Effector memory CD4-positive, alpha-beta T cell (primary cell): ENCODE measurements around the gene ZNF565.
"Not testable (repeated sequence)": the region's sequence is repeated elsewhere in the genome, so short reads cannot be mapped to it uniquely, and the experiment has no call there.

Experiments used
- DNase-seq, 3 donors: peaks; one replicate each; pipeline ENCODE4 v3.0.0-alpha.2; 2020
- H3K27ac ChIP-seq: 2 replicates; pipeline ENCODE4 v1.7.0; 2013; ENCODE audit warnings: mild to moderate bottlenecking, low read length, moderate library complexity; ENCODE audit not compliant: insufficient read depth, poor library complexity, severe bottlenecking
- H3K27me3 ChIP-seq: replicated peaks from 2 replicates; pipeline ENCODE4 v1.7.0; 2013; ENCODE audit warnings: mild to moderate bottlenecking, low read length; ENCODE audit not compliant: insufficient read depth, control insufficient read depth, poor library complexity, severe bottlenecking
- H3K36me3 ChIP-seq: 2 replicates; pipeline ENCODE4 v1.7.0; 2013; ENCODE audit warnings: mild to moderate bottlenecking, low read length, moderate library complexity; ENCODE audit not compliant: control insufficient read depth, insufficient read depth
- H3K4me1 ChIP-seq: 2 replicates; pipeline ENCODE4 v1.7.0; 2013; ENCODE audit warnings: low read length, mild to moderate bottlenecking; ENCODE audit not compliant: control insufficient read depth, insufficient read depth, poor library complexity, severe bottlenecking
- H3K4me3 ChIP-seq: 2 replicates; pipeline ENCODE4 v1.7.0; 2013; ENCODE audit warnings: low read length, low read depth, mild to moderate bottlenecking; ENCODE audit not compliant: insufficient read depth, poor library complexity, severe bottlenecking
- H3K9me3 ChIP-seq: 2 replicates; pipeline ENCODE4 v1.7.0; 2013; ENCODE audit warnings: mild to moderate bottlenecking, low read length, moderate library complexity; ENCODE audit not compliant: control insufficient read depth

ZNF565 gene

DNA sequence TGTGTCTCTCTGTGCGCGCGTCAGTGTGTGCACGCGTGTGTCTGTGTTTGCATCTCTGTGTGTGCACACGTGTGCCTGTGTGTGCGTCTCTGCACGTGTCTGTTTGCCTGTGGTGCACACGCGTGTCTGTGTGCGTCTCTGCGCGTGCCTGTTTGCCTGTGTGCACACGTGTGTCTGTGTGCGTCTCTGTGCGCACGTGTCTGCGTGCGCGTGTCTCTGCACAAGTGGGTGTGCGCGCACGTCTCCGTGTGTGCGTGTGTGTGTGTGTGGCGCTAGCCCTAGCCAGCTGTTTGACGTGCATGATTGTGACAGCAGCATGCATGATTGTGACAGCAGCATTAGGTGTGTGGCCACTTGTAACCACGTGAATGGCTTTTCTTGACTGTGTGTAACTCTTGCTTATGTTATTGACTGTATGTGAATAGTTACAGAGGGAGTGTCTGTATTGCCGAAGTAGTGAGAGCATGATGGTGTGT lies 31.6 kb upstream of the ZNF565 start:
- no peak for DNase-seq

DNA sequence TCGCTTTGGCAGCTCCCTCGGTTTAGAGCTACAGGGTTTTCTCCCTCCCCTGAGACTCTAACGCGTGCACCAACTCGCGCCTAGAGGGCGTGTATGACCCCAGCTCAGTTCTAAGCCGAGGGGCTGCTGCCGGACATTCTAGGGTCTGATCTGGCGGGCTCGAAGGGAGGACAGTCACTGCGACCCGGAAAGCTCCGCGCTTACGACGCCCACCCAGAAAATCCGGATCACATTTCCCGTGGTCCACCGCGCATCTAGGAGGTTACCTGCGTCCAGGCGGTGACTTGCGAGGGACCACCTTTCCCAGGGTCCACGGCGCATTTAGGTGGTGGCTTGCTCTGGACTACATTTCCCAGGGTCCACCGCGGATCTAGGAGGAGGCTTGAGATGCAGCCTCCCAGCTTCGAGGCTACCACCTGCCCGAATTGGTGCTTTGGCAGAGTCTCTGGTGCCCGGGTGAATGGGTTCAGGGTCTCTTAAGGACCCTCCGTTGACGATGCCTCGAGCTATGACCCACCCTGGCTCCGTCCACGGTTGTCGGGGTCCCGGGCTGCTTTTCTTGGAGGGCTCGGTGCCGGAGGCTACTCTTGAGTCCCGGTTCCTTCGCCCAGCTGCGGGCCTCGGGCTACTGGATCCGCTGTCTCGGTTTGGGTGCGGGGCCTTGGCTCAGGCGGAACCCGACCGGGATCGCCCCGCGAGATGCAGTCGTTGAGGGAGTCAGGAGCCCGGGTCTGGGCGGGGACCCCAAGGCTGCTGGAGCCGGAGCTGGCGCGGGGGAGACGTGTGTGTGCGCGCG lies 30.9 kb upstream of the ZNF565 start:
- Histone ChIP-seq H3K9me3 (peaks cover 3% of the 10 kb centered on the region), H3K4me3 (no peak overlapping the region), H3K36me3 (no peaks in the 10 kb centered on the region), H3K4me1 (no peaks in the 10 kb centered on the region), H3K27me3 (no peaks in the 10 kb centered on the region), H3K27ac (no peak overlapping the region)
- no peak for DNase-seq

More for the DNA sequence above, 31.6 kb upstream of the ZNF565 start:
- Histone ChIP-seq H3K9me3 (peaks cover 3% of the 10 kb centered on the region), H3K4me1 (no peaks in the 10 kb centered on the region), H3K27me3 (no peaks in the 10 kb centered on the region), H3K27ac (no peak overlapping the region), H3K36me3 (no peaks in the 10 kb centered on the region), H3K4me3 (no peak overlapping the region)

DNA sequence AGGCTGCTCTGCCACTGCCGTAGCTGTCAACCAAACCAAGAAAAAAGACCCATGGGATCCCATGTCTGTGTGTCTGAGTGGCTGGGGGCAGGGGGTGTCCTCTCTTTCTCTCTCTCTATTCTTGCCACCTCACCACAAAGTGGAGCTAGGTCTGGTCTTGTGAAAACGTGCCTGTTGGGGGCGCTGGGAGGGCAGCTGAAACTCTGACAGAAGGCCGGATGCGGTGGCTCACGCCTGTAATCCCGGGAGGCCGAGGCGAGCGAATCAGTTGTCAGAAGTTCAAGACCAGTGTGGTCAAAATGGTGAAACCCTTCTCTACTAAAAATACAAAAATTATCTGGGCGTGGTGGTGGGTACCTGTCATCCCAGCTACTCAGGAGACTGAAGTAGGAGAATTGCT lies 29.6 kb upstream of the ZNF565 start:
- H3K27me3 ChIP-seq, result no peaks in the 10 kb centered on the region
- DNase-seq, result no peak
- no peaks in the 10 kb centered on the region for H3K4me1 ChIP-seq
- no peak overlapping the region for H3K4me3 ChIP-seq
- peaks cover 8% of the 10 kb centered on the region for H3K9me3 ChIP-seq
- H3K27ac ChIP-seq, result no peak overlapping the region
- H3K36me3 ChIP-seq, result no peaks in the 10 kb centered on the region

DNA sequence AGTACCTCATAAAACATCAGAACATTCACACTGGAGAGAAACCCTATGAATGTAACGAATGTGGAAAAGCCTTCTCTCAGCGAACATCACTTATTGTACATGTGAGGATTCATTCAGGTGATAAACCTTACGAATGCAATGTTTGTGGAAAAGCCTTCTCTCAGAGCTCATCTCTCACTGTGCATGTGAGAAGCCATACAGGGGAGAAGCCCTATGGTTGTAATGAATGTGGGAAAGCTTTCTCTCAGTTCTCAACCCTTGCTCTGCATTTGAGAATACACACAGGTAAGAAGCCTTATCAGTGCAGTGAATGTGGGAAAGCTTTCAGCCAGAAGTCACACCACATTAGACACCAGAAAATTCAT lies 22.5 kb upstream of the ZNF565 start:
- Histone ChIP-seq H3K27ac (no peak overlapping the region), H3K27me3 (no peaks in the 10 kb centered on the region), H3K9me3 (peaks cover 59% of the 10 kb centered on the region), H3K4me1 (no peaks in the 10 kb centered on the region), H3K4me3 (no peak overlapping the region), H3K36me3 (peaks cover 53% of the 10 kb centered on the region)
- DNase-seq, result no peak

DNA sequence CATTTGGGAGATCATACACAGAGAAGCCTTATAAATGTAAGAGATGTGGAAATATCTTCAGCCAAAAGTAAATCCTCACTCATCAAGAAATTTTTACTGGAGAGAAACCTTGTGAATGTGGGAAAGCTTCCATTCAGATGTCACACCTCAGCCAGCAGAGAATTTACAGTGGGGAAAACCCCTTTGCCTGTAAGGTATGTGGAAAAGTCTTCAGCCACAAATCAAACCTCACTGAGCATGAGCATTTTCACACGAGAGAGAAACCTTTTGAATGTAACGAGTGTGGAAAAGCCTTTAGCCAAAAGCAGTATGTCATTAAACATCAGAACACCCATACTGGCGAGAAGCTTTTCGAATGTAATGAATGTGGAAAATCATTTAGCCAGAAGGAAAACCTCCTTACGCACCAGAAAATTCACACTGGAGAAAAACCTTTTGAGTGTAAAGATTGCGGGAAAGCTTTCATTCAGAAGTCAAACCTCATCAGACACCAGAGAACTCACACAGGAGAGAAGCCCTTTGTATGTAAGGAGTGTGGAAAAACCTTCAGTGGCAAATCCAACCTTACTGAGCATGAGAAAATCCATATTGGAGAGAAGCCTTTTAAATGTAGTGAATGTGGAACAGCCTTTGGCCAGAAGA lies 22.0 kb upstream of the ZNF565 start:
- Histone ChIP-seq H3K36me3 (peaks cover 58% of the 10 kb centered on the region), H3K4me3 (no peak overlapping the region)

DNA sequence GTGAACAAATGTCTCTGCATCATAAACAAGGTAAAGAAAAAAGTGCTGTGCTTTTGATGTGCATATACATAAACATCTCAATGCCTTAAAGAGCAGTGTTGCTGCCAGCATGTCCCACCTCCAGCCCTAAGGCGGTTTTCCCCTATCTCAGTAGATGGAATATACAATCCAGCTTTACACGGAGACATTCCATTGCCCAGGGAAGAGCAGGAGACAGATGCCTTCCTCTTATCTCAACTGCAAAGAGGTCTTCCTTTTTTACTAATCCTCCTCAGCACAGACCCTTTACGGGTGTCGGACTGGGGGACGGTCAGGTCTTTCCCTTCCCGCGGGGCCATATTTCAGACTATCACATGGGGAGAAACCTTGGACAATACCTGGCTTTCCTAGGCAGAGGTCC lies 19.2 kb upstream of the ZNF565 start:
- H3K27ac ChIP-seq, H3K4me1 ChIP-seq, H3K4me3 ChIP-seq, DNase-seq, H3K27me3 ChIP-seq: not testable (repeated sequence)
- H3K9me3 ChIP-seq, result peaks cover 50% of the 10 kb centered on the region
- peaks cover 86% of the 10 kb centered on the region for H3K36me3 ChIP-seq

More for the DNA sequence above, 22.0 kb upstream of the ZNF565 start:
- Histone ChIP-seq H3K4me1 (no peaks in the 10 kb centered on the region), H3K9me3 (peaks cover 59% of the 10 kb centered on the region), H3K27ac (no peak overlapping the region), H3K27me3 (no peaks in the 10 kb centered on the region)
- no peak for DNase-seq

- H3K27me3 ChIP-seq, result no peaks in the 10 kb centered on the region
- H3K27ac ChIP-seq, result no peak overlapping the region
- DNase-seq, result no peak
- no peak overlapping the region for H3K4me3 ChIP-seq
- peaks cover 68% of the 10 kb centered on the region for H3K36me3 ChIP-seq
- no peaks in the 10 kb centered on the region for H3K4me1 ChIP-seq
- H3K9me3 ChIP-seq, result no peaks in the 10 kb centered on the region
These were observed 10.9 kb upstream of the ZNF565 start for GRCh38 chr19:36225219-36225892.

DNA sequence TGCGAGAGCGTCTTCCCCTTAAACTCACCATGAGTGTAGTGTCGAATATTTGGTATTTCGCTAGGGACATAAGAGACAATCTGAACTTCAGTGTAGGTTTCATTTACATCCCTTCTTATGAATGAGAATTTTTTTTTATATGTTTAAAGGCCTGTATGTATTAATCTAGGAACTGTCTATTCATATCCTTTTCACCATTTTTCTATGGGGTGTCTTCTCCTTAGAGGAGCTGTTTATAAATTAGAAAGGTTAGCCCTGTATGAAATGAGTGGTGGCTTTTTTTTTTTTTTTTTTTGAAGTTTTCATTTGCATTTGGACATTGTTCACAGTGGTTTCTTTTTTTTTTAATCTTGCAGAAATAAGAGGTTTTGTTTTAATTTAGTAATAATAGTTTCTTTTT lies 8.0 kb upstream of the ZNF565 start:
- Histone ChIP-seq H3K9me3 (no peaks in the 10 kb centered on the region), H3K27me3 (no peaks in the 10 kb centered on the region), H3K36me3 (peaks cover 51% of the 10 kb centered on the region), H3K4me3 (no peak overlapping the region), H3K27ac (no peak overlapping the region), H3K4me1 (no peaks in the 10 kb centered on the region)
- DNase-seq, result no peak

DNA sequence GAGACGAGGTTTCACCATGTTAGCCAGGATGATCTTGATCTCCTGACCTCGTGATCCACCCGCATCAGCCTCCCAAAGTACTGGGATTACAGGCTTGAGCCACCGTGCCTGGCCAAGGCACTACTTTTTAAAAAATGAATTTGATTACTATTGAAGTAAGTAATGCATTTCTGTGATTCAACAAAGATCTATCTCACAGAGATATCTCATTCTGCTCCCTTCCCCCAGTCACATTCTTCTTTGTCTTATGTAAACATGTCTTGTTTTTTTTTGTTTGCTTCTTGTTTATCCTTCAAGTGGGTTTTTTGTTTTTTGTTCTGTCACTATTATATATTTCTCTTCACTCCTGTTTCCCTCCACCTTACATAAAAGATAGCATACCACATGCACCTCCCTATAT lies 7.0 kb upstream of the ZNF565 start:
- Histone ChIP-seq H3K27me3 (no peaks in the 10 kb centered on the region), H3K9me3 (no peaks in the 10 kb centered on the region), H3K4me3 (no peak overlapping the region), H3K4me1 (no peaks in the 10 kb centered on the region), H3K36me3 (peaks cover 43% of the 10 kb centered on the region), H3K27ac (no peak overlapping the region)
- no peak for DNase-seq
